GM19395 (cell line): ENCODE data around the gene STAC3.
A peak's percentile ranks its signal among the peaks of the same experiment; 100 is the strongest.
"Not testable (repeated sequence)": the region's sequence is repeated elsewhere in the genome, so short reads cannot be mapped to it uniquely, and the experiment has no call there.

ENCODE experiments used
- ATAC-seq: cut with Tn5 transposase; IDR thresholded peaks from one replicate; pipeline ENCODE4 v1.9.1; 2021; ENCODE audit warnings: mild to moderate bottlenecking, moderate library complexity; ENCODE audit not compliant: unreplicated experiment

Gene STAC3

DNA sequence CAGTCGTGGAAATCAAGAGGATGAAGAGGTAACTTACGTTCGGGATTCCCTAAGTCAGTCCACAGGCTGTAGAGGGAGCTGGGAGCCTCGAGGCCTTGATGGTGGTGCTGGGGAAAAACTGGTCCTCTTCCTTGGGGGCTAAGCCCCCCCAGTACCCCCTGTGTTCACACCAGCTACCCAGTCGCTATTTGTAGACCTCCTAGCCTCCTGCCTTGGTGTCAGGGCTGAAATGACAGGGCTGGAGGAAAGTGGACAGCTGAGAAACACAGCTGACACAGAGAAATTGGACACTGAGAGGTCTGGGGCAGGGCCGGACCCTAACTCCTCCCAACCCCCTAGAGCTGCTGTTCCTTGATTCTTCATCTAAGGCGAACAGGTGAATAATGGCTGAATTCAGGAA lies at the start of gene STAC3:
Gene STAC3, minus strand, starts transcription at position 232 of the 400 bp plus-strand sequence. CDS start 1,551 bp downstream, outside the sequence.
- ATAC-seq: no peak

DNA sequence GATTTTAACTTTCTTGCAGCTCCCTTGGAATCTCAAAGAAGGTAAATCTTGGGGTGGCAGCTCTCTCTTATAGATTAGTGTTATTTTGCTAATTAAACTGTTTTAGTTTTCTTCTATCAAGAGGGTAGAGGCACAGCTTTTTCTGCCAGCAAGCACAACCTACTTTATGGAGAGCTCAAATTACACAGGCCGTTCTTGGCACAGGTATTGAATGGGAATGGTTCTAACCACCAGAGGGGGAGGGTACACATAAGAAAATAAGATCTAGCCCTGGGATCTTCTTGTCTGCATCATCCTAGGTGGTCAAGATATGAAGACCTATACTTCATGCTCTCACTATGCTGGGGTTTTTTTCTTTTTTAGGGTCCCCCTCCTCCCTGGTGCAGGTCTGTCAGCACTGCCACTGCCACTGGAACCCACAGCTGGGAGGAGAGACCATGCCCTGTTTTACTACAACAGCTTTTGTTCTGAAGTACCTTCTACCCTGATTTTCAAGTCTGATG lies 48.6 kb upstream of the STAC3 start:
- ATAC-seq: no peak

DNA sequence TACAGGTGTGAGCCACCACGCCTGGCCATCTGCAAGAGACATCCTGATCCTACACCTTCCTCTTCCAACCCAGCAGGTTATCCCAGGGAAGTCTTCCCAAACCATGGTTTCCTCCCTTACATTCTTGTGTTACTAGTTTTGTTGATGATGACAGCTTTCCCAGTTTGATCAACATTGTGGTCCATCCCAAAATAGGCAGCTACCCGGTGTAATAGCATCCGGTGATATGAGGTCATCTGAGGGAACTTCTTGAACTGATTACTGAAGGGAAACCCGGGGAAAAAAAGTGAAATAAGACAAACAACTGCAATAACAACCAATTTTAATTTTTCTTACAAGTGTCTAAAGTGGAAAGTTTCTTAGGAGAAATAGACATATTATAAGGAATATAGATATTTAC lies 45.3 kb upstream of the STAC3 start:
- no peak for ATAC-seq

DNA sequence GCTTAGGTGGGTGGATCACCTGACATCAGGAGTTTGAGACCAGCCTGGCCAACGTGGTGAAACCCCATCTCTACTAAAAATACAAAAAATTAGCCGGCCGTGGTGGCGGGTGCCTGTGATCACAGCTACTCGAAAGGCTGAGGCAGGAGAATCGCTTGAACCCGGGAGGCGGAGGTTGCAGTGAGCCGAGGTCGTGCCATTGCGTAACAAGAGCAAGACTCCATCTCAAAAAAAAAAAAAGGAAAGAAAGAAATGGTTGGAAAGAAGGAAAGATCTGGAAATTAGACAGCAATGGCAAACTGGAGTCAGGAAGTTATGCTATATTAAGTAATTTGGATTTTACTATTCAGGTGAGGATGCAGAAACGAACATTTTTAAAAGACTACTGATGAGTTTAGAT lies 31.1 kb upstream of the STAC3 start:
- ATAC-seq: not testable (repeated sequence)

DNA sequence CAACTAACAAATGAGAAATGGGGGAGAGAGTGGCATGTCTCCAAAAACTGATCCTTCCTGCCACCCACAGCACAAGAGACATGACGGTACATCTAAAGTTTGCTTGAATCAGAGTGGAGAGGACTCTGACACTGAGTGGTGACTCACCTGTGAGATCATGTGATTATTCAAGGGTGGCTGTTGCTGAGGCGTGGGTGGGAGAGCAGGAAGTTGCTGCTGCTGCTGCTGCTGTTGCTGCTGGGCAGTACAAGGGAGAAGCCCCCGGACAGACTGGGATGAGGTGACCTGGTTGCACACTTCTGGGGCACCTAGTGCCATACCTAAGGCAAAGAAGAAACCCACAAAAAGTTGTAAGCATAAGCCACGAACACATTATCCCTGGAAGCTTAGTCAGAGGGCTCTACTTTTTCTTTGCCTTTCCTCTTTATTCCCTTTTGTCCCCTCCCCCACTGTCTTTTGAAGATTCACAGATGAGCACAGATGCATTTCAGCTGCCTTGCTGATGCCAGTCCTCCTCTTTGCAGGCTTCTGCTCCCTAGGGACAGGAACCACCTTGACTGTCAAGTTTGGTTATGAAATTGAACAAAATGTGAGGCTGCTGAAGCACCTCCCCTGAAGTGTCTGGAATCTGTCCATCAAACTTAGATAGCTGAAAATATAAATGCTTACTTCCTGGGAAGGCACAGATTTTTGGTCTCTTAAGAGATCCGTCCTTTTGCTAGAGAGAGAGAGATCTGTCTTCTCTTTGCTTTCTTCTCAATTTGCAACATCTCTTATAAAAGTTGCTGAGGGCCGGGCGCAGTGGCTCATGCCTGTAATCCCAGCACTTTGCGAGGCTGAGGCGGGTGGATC lies 29.4 kb upstream of the STAC3 start:
- ATAC-seq: peak; percentile 96

DNA sequence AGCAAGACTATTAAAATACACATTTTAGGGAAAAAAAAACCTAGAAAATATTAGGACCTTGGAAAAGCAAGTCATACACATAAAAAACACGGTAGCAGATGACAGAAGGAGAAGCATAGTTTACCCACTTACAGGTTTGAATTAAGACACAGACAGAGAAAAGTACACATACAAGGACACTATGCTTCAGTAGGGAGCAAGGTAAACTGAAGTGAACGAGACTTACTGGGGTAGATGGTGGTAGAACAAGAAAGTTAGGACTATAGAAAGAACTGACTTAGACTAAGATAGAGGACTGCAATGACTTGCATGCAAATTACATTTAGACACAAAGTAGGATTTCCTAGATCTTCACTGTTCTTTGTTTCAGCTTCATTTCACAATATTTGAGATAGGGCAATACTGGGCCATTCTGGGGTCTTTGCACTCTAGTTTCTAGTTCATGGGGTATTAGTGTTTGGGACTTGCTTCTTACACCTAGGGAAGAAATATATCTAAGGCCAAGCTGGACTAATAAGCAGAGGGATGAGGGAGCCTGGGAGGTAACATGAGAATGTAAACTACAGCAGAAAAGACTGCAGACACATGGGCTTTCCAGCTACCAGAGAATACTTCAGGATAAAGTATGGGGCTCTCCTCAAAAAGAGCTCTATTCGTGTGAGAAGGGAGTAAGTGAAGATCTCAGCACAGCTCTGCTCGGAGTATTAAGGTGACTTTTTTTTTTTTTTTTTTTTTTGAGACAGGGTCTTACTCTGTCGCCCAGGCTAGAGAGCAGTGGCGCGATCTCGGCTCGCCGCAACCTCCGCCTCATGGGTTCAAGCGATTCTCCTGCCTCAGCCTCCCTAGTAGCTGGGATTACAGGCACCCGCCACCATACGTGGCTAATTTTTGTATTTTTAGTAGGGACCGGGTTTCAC lies 27.7 kb upstream of the STAC3 start:
- no peak for ATAC-seq

DNA sequence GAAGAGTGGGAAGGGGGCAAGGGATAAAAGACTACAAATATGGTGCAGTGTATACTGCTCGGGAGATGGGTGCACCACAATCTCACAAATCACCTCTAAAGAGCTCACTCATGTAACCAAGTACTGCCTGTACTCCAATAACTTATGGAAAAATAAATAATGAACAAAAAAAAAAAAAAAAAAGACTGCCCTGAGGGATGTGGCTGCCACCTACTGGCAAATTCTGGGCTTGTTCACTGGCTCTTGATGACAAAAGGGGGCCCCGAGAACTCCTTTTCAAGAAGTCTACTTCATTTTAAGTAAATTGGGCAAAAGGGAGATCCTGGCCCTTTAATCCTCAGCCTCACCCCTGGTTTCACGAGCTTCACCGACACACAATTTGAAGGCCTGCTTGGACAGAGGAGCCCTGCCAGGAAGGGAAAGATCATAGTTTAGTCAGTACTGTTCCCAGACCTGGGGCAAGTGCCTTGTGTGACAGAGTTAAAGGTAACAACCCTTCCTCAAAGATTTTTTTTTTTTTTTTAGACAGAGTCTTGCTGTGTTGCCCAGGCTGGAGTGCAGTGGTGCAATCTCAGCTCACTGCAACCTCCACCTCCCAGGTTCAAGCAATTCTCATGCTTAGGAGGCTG lies 26.1 kb upstream of the STAC3 start:
- ATAC-seq: no peak

DNA sequence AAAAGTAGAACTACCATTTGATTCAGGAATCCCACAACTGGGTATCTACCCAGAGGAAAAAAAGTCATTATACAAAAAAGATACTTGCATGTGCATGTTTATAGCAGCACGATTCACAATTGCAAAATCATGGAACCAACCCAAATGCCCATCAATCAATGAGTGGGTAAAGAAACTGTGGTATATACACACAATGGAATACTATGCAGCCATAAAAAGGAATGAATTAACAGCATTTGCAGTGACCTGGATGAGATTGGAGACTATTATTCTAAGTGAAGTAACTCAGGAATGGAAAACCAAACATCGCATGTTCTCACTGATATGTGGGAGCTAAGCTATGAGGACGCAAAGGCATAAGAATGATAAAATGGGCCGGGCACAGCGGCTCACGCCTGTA lies 25.2 kb upstream of the STAC3 start:
- not testable (repeated sequence) for ATAC-seq

DNA sequence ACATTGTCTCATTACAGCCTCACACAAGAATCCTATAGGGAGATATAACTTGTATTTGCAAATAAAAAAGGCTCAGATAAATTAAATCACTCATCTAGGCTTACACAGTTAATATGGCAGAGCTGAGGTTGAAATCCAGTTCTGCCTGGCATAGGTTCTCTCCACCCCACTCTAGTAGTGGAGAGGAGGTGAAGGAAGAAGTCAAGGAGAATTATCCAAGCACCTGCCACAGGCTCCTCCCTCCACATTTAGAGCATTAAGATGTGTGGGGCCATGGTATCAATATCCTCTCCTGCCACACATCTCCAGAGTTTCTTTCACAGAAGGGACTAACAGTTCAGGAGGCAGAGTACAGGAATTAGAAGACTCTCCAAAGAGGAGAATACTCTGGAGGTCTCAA lies 22.5 kb upstream of the STAC3 start:
- ATAC-seq: no peak

DNA sequence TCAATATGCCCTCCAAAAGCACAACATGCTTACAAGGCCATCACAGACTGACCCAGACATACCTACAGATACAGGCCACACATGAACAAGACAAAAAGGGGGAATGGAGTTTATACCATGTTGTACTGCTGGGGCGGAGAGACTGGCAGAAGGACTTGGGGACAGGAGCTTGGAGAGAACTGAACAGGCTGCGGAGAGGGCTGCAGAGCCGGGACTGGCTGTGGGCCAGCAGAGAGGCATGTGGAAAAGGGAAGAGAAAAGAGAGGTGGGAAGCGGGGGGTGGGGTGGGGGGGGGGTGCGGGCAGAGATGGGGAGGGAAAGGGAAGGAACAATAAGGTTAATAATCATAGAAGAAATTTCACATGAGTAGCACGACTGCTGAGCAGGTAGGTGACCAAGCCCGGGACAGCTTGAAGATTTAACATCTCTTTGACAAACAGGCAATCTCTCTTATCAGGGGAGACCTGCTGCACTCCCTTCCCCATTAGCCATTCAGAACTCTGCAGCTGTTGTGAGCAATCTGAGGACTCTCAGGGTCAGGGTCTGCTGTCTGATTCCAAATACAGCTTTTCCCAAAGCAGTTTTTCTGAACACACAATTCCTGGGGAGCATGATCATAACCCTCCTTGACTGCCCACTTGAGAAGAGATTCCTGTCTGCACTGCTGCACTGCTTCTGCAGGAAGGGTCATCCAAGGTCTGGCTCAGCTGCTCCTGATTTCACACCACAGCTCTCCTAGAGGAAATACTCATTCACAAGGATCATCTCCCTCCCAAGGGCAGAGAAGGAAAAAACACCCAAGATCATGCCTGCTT lies 21.6 kb upstream of the STAC3 start:
- ATAC-seq: no peak

DNA sequence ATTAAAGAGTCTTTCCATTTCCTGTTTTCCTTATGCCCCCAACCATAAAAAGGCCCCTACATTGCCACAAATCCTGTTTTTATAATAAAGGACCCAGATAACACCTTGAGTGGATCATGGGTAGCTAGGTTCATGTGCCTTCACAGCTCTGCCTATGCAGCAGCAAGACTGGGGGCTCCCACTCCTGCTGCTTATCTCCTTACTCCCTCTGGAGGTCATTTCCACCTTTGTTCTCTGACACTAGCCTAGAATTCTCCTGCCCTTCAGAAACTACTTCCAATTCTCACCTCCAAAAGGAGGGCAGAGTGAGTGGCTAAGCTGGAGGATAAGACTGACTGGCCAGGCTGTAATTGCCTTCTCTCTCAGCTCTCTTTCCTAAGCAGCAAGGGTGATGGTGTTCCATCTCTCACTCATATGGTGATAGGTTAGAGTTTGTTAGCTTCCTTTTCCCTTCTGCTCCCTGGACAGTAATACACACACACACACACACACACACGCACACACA lies 20.0 kb upstream of the STAC3 start:
- no peak for ATAC-seq

DNA sequence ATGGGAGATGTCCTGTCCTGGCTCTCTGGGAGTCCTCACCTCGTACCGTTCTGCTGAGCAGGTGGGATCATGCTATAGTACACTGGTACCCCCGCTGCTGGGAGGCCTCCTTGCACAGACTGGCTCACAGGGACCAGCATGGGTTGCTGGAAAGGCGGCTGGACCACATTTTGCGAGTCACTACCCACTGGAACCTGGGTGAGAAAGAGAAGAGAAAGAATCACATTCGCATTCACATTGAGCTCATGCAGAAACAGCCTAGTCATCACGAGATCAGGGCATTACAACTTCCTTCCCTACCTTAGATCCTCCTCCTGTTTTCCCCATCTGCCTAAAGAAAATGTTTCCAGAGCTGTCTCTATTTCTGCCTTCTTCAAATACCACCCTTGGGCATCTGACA lies 17.3 kb upstream of the STAC3 start:
- ATAC-seq: no peak

DNA sequence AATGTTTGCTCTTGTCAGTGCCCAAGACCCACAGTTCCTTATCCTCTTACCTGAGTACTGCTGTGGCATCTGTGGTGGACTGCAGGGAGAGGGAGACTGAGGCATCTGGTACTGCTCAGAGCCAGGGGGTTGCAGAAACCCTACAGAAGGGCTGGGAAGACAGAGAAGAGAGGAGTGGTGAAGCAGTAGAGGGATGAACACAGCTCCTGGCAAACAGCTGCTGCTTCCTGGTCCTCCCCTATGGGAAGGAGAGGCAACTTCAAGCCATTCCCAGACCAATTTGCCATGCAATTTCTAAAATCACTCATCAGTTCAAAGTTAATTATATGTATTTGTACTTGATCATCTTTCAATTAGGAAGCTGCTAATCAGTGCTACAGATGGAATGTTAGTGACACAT lies 15.7 kb upstream of the STAC3 start:
- ATAC-seq: no peak

DNA sequence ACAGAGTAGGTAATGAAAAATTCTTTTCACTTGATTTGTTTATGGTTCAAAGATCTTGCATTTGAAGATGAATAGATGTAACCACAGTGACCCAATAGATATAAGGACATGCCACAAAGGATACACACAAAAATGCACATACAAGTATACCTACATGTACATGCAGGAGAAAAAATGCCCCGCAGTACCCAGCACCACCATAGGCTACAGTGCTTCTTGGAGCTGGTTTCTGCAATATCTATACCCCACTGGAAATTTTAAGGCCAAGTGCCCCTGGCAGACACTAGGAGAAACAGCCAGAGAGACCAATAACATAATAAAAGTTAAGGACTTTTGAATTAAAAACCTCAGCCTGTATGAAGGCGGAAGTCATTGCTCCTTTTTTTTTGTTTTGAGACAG lies 12.1 kb upstream of the STAC3 start:
- ATAC-seq: no peak

DNA sequence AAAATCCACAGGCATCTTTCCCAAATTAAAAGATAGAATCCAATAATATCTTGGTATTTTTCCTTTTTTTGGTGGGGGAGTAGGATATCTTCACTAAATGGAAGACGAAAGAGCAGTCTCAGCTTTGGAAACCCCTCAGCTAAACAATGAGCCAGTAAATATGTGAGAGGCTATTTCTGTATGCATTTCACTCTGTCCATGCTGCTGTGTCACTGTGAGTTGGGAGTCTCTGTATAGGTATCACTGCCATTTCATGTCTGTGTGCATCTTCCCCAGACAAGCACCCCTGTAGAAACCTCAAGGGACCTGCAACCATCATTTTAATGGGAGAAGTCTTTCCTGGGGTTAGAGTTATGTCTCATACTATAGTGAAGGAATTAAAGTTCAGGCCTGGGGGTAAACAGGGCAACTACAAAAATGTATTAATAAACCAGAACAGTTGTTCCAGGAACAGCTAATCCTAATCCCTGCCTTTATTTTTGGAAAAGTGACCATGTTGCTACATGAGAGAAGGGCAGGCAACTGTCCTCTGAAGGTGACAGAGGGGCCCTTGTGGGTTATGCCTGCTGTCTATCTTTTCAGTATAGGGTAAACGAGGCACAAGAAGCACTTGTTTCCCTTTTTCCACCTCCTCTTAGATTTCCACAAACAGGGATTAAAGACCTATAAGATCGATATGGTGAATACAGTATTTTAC lies 11.3 kb upstream of the STAC3 start:
- ATAC-seq: no peak

DNA sequence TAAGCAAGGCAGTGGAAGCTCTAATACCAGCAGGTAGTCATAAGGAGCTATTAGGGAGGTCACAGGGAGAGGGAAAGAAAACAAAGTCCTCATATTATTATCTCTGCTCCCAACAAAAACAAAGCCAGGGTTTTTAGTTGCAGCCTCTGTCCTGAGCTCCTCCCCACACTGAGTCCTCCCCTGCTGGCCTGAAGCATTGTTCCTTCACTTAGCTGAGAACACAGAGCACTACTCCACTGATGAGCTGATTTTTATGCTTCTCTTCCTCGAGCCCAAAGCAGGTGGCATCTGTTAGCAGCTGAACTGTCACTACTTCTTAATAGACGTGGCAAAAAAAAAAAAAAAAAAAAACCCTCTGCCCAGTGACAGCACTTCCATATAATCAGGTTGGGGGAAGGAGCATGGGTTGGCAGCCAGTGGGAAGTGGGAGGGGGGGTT lies 10.5 kb upstream of the STAC3 start:
- no peak for ATAC-seq

DNA sequence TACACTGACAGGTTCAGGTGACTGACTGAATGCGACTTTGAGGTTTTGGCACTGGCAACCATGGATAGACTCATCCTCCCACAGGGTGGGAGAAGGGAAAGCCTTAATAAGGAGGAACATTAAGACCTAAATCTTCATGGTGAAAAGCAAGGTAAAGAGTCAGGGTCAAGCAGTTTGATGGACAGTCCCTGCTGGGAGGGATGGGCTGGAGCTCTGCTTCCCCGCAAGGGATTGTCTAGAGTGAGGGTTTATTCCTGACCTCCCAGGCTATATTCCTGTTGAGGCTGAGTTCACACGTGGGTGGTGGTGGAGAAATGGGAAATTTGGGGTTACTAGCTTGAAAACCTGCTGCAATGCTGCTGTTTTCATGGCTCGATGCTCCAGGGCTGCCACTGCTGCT lies 9.4 kb upstream of the STAC3 start:
- no peak for ATAC-seq

DNA sequence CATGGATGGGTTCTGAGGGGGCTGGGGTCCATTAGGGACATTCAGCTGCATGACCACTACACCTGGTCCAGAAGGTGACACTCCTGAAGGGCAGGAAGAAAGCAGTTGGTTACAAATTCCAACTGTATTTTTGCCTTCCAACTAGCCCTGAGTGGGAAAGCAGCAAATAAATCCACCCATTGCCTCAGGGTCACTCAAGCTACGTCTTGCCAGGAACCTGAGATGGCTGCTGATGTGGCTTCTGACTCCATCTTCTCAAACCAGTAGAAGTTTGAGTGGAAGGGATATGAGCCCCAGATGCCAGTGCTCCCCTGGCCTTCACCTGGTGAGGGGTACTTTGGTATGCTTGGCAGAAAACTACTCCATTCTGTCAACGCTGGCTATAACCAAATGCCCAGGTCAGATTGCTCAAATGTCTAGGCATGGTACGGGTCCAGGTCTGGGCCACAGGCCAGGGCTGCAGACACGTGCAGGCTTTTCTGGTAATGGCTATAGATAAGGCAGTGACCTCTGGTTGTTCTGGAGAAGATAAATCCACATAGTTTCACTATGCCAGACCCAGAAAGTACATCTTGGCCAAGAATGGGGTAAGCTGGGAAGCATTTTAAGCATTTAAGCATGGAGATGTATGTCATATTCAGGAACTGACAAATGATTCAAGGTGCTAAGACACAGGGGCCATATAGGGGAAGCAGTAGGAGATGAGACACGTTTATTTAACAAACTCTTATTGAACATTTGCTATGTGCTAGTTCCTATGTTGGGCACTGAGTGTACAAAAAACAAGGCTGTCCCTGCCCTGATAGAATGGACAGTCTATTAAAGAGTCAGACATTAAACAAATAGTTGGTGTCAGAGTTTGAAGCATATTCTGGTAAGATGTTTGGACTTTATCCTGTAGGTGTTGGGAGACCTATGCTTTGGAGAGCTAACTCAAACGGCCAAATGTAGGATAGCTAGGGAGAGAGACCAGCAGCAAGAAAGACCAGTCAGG lies 8.3 kb upstream of the STAC3 start:
- no peak for ATAC-seq
